ENCODE data around the gene KCNJ11. TPM values are rescaled to one million over a fixed set of nuclear protein-coding genes. Genes with fewer than 3 reads are reported as not detected.

KCNJ11 gene
- total and polyA plus RNA-seq, 2 of the 4 experiments (the other 2 are of a cell fraction), result not detected

DNA sequence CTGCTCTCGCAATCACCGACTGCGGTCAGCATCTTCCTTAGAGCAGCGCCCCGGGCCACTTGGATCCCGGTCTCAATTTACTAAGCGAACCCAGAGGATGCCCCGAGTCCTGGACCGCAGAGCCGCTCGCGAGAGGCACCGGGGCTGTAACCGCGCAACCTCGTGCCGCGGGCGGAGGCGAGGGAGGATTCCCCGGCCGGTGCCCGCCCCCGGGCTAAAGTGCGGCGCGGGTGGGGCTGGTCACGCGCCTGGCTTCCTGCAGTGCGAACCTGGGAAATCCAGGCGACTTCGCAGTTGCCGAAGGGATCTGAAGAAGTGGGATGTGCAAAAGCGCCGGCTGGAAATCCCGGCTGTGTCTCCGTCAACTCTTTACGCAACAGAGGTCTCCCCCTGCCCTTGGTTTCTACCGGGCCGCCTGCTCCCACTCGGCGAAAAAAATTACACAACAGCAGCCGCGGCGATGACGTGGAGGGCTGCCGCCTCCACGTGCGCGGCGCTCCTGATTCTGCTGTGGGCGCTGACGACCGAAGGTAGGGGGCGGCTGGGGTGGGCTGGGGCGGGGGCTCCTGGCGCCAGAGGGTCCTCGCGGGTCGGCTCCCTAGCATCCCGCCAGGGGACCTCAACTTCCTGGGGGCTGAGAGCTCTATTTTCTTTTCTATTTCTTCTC lies 36.8 kb downstream of the KCNJ11 start, which contains the start of gene NCR3LG1 (continued):
- TF ChIP-seq, protein P1, sequence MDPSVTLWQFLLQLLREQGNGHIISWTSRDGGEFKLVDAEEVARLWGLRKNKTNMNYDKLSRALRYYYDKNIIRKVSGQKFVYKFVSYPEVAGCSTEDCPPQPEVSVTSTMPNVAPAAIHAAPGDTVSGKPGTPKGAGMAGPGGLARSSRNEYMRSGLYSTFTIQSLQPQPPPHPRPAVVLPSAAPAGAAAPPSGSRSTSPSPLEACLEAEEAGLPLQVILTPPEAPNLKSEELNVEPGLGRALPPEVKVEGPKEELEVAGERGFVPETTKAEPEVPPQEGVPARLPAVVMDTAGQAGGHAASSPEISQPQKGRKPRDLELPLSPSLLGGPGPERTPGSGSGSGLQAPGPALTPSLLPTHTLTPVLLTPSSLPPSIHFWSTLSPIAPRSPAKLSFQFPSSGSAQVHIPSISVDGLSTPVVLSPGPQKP (IDR thresholded peaks at IDR 0.05; ENCODE audit: borderline replicate concordance, low read depth, low read length), result no peak

DNA sequence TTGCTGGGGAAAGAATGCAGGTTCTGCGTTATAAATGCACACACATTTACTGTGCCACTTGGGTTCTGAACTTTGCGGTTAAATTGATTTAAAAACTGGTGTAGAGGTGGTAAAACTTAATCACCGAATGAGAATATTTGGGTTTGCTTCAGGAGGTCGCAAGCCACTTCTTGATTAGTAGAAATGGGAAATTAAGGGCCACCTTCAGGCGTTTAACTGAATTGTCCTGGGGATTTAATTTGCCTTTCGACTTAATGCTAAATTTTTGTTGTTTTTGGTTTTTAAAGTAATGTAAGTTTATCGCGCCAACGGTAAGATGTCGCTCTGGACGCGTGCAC lies 37.3 kb downstream of the KCNJ11 start:
- H3K9ac ChIP-seq (ENCODE audit: low read depth, low read length), result peak overlapping the region; percentile 37; the same call in 1 of the 2 replicates

More for the DNA sequence above, 37.3 kb downstream of the KCNJ11 start:
- in situ Hi-C loops (cut with MboI; ENCODE audit: low sequenced_read_pairs), result no loop called here
- BruUV-seq (replicated peaks), result no TSS peak
- ChIA-PET CTCF (no interaction called here), POLR2A (ENCODE audit: unreplicated experiment) (no interaction called here)
- Histone ChIP-seq H3K9me1 (ENCODE audit: insufficient read depth, low read length) (no peaks in the 10 kb centered on the region), H3K79me1 (ENCODE audit: low read depth in 1 of 2, low read length in 2 of 2) (peaks cover 0 to 4% of the 10 kb centered on the region in 2 experiments; a peak in 1 of 4 replicates), H3K4me3 (ENCODE audit: insufficient read depth, low read depth, low read length) (peak overlapping the region; percentile 66), H2BK20ac (ENCODE audit: low read depth, low read length) (no peak overlapping the region), H4K91ac (ENCODE audit: insufficient read depth, low read depth, low read length) (no peak overlapping the region), H2BK15ac (ENCODE audit: low read depth, low read length) (no peak overlapping the region), H2BK120ac (ENCODE audit: low read depth, low read length) (no peak overlapping the region), H2AK9ac (replicated peaks; ENCODE audit: low read depth, low read length, poor library complexity) (no peak overlapping the region), H3K4ac (ENCODE audit: low read depth, low read length) (no peak overlapping the region), H3K27ac (ENCODE audit: insufficient read depth, low read length) (no peak overlapping the region; the same call in 1 of the 2 replicates), H4K8ac (ENCODE audit: low read depth in 2 of 2, low read length in 2 of 2) (peak overlapping the region; percentile 20 to 61; a peak in 1 of 4 replicates), H3K4me2 (ENCODE audit: low read depth, low read length) (peak overlapping the region; percentile 90), H3K9me3 (ENCODE audit: control insufficient read depth, insufficient read depth, low read length) (no peaks in the 10 kb centered on the region), H4K20me1 (ENCODE audit: insufficient read depth, low read length) (no peaks in the 10 kb centered on the region), H3K36me3 (ENCODE audit: control insufficient read depth, insufficient read depth, low read length) (no peaks in the 10 kb centered on the region), H3K14ac (replicated peaks; ENCODE audit: low read depth, low read length) (no peak overlapping the region), H3K18ac (ENCODE audit: low read depth, low read length) (no peak overlapping the region), H2AFZ (replicated peaks; ENCODE audit: low read length, poor library complexity) (peak overlapping the region; percentile 93), H3K56ac (ENCODE audit: extremely low read depth, insufficient read depth, low read length) (no peak overlapping the region), H3K4me1 (ENCODE audit: control insufficient read depth, insufficient read depth, low read length) (peaks cover 2% of the 10 kb centered on the region), H2AK5ac (ENCODE audit: low read depth, low read length) (no peak overlapping the region), H4K5ac (ENCODE audit: low read depth, low read length) (no peak overlapping the region), H3K23ac (ENCODE audit: low read depth, low read length) (no peak overlapping the region), H2BK5ac (ENCODE audit: low read depth, low read length, poor library complexity, severe bottlenecking) (no peak overlapping the region), H3K27me3 (ENCODE audit: control insufficient read depth, insufficient read depth, low read length) (no peaks in the 10 kb centered on the region)
- no peak for ATAC-seq (ENCODE audit: low read depth)
- DNase-seq, result no peak
- 40% methylated on average over 2 of the region's 12 CpGs; no CpG with 5 or more reads in 1 of the 2 experiments for WGBS, 2 experiments (ENCODE audit: extremely low coverage in 2 of 2, insufficient read length in 1 of 2)
- dilution Hi-C loops (cut with HindIII; ENCODE audit: low sequenced_read_pairs, unreplicated experiment), result no loop called here
- TF ChIP-seq, protein P1 (IDR thresholded peaks at IDR 0.05; ENCODE audit: borderline replicate concordance, low read depth, low read length), result no peak
- TF ChIP-seq, protein P2, sequence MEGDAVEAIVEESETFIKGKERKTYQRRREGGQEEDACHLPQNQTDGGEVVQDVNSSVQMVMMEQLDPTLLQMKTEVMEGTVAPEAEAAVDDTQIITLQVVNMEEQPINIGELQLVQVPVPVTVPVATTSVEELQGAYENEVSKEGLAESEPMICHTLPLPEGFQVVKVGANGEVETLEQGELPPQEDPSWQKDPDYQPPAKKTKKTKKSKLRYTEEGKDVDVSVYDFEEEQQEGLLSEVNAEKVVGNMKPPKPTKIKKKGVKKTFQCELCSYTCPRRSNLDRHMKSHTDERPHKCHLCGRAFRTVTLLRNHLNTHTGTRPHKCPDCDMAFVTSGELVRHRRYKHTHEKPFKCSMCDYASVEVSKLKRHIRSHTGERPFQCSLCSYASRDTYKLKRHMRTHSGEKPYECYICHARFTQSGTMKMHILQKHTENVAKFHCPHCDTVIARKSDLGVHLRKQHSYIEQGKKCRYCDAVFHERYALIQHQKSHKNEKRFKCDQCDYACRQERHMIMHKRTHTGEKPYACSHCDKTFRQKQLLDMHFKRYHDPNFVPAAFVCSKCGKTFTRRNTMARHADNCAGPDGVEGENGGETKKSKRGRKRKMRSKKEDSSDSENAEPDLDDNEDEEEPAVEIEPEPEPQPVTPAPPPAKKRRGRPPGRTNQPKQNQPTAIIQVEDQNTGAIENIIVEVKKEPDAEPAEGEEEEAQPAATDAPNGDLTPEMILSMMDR (conservative IDR thresholded peaks at IDR 0.05; ENCODE audit: low read depth, low read length), result peak; percentile 16; the same call in 1 of the 2 replicates
- intact Hi-C loops (cut with micrococcal nuclease), result loop anchor here (2.0 to 5.0 kb wide), 2 partner anchors 36 to 74 kb away; partner anchors contain the start of gene NUCB2
